Fibroblast of skin of back (primary cell): ENCODE results near the gene FBLN2.
A peak's percentile ranks its signal among the peaks of the same experiment; 100 is the strongest.

Source experiments
- DNase-seq: peaks from one replicate; pipeline ENCODE4 v3.0.0-alpha.2; 2013

FBLN2 gene

DNA sequence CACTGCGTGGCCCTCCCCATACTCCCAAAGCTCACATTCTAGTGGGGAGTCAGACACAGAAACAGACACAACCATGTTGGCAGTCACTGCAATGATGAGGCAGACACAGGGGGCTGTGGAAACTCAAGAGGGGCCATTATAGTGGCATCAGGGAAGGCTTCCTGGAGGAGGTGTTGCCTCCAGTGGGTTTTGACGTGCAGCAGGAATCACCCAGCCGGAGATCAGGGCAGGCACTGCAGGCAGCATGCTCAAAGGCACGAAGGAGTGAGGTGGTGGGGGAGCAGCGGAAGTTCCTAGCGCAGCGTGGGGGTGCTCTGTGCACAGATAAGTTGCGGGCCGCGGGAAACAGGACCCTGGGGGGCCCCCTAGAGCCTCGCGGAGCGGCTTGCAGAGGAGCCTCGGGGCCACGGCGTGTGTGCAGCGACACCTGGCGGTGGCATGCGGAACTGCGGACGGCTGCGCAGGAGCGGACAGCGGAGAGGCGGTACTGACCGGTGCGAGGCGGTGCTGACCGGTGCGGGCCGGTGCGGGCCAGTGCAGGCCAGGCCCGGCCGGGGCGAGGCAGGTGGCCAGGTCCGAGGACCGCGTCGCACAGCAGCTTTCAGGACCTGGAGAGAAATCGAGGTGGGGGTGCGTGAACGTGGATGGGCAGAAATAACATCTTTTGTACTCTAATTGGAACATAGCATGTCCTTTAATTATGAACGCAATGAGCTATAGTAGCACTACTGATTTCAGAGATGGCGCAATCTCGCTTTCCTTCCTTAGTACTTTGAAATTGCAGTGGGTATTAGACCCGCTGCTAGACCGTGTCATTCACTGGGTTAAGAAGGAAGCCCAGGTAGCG lies 101.5 kb downstream of the FBLN2 start:
- peak; percentile 65 for DNase-seq

DNA sequence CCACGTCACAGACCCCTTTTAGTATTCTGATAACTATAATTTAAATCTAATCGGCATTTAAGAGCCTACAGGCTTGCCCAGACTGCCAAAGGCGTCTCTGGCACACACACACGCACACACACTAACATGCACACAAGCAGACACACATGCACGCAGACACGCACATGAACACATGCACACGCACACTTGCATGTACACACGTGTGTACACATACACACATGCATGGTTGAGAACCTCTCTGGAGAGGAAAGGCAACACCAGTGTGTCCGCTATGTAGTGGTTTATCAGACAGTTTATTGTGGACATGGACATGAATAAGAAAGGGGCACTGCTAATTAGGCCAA lies 102.1 kb downstream of the FBLN2 start:
- DNase-seq, result no peak

DNA sequence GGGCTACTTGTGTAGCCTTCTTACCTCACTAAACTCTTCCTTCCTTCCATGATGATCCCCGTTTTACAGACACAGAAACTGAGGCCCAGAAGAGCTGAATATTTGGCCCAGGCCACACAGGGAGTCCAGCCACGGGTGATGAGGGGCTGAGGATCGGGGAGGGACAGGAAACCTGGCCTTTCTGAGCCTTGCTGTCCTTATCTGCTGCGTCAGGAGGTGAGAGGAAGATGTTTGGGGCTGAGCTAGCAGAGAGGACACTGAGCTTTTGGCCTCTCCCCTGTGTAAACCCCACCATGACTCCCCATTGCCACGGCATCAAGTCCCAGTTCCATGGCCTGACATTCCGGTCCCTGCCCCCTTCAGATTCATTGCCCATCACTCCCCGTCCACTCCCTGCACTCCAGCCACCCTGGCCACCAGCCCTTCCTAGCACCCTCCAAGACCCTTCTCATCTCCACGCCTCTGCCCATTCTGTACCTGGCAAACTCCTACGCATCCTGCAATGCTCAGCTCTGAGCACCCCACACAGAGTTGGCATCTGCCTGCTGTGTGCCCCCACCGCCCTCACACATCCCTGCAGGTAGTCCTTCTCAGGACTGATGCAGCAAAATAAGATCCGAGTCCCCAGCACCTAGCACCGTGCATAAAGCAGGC lies 103.0 kb downstream of the FBLN2 start:
- DNase-seq, result no peak

DNA sequence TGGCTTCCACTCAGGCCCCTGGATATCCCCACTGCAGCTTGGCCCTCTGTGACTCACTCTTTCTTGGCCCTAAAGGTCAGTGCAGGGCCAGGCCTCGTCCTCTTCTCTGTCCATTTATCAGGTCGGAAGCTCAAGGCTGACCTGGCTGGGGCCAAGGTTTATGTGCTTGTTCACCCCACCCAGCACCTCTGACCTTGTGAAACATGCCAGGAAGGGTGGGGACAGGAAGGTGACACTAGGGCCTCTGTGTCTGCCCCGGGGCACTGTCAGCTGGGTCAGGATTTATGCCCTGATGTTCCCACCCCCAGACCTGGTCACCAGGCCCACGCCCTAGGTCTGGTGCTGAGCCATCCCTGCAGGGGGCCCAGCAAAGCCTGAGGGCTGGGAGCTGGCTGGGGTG lies 103.8 kb downstream of the FBLN2 start:
- DNase-seq, result no peak

DNA sequence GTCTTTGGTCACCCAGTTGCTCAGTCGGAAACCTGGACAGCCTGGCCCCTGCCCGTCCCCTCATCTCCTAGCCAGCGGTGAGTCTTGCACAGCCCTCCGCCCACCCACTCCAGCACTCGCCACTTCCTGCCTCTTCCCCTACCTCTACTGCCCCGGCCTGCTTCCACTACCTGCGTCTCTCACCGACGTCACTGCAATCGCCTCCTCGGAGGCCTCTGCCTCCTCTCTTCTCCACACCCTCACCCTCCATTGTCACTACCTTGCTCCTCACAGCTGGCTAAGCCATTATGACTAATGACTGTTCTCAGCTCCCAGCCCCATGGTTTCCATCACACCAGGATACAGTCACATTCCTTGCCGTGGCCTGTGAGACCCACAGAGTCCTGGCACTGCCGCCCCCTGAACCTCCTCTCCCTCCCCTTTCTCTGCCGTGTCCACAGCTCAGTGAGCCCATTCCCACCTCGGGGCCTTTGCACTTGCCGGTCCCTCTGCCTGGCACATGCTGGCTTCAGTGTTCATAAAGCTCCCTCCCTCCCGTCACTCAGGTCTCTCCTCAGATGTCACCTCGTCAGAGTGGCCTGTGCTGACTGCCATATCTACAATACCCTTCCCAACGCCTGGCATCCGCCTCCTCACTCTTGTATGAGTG lies 104.8 kb downstream of the FBLN2 start:
- DNase-seq, result no peak

DNA sequence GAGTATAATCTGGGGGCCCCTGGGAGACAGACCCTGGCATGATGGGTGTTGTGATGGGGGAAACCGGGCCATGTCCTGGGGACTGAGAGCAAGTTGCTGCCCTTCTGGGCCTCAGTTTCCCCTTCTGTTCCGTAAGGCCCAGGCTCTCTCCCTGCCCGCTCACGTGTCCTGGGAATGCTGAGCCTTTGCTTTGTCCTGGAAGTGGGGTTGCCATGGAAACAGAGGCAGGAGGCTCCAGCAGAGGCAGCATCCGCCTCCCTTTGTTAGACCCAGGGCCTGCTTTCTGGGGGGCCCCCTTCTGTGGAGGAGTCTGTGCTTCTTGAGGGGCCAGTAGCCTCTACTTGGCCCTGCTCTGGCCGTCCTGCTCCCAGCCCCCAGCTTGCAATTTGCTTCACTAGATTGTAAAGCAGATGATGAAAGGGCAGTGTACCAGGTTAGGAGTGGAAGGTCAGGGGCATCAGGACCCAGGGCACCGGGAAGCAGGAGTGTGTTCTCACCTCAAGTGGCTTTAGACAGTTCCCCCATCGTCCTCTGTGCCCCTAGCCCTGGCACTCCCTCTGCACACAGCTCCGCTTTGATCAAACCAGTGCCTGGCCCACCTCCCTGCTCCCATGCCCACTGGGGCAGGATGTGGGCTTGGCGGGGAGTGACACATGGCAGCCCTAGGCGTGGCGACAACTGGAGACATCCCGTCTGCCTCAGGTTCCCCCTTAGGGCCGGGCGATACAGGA lies 105.6 kb downstream of the FBLN2 start:
- DNase-seq, result no peak

DNA sequence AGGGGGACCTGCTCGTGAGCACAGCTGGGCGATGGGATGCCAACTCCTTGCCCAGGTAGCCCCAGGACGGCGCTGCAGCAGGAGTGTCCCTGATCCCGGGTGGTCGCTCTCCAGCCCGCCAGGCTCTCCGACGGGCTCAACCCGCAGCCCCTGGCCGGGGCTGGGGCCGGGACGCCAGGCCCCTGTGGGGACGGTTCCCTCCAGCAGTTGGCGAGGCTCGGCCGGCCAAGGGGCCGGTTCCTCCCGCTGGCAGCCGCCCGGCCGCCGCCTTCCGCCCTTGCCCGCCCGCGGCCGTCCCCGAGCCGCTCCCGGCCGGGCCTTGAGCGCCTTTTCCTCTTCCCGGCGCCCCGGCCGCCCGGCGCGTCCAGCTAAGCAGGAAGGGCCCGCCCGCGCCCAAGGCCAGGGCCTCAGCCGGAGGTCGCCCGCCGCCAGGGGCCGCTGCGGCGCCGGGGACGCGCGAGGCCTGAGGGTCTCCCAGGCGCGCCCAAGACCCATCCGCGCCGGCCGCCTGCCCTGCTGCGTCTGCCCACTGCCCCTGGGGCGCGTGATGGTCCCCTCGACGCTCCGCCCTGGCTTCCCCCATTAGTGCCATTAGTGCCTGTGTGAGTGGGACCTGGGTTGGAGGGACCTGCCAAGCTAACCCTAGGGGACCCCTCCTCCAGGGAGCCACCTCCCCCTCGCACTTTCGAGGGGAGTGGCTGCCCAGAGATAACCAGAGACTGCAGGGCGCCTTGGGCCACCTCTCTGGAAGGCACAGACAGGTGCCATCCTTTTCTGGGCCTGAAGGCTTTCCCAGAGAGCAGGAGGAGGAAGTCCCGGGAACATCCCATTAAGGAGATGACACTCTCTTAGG lies 106.4 kb downstream of the FBLN2 start:
- peak; percentile 49 for DNase-seq

DNA sequence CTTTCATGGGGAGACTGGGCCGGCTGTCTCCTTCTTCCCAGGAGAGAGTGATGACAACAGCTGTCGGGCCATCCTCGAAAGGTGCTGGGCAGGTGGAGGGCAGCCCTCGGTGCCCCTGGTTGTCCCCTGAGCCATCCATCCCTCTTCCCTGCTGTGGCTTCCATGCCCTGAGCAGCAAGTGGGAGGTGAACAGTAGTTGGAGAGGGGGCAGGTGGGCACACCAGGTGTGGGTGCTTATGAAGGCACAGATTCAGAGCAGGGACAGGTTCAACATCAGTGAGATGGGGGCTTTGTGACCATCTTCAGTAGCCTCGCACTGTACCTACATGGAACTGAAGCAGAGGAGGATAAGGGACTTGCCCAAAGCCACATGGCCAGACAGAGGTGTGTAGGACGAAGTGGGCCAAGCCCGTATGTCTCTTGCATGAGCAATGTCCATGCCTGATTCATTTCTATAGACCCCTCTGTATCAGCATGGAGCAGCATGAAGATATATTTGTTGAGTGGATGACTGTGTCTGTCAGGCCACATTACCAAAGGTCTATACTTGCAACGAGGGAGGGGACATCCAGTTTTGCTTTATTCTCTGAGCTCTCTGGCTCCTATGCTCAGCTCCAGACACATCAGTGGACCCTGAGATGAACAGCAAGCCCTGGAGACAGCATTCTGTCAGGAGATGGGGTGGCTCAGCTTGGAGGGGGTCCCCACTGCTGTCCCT lies 107.8 kb downstream of the FBLN2 start:
- no peak for DNase-seq

DNA sequence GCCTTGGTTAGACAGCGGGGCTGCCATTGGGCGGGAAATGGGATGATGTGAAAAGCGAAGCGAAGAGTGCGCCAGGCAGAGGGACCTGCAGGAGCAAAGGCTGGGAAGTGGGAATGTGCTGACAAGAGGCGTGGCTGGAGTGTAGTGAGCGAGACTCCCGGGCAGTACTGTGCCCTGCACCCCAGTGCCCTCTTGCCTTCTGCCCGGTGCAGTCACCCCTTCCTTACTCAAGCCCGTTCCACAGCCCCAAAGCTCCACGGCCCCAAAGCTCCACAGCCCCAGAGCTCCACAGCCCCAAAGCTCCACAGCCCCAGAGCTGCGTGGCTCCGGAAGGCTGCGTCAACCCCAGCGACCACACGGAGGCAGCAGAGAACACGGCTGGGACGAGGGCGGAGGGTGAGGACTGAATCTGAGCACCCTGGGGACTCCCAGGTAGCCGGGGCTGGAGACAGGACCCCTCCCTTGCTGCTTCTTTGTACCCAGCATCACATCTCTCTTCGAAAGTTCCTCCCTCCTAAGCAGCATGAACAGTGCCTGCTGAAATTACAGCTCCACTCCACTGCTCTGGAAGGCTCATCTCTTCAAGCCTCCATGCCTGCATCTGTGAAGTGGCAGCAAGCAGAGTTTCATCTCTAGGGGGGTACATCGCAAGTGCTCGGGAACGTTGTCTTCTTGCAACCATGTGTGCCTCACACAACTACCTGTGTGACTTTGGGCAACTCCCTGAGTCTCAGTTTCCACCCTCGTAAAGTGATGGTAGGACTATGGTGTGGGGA lies 108.9 kb downstream of the FBLN2 start:
- peak; percentile 30 for DNase-seq

DNA sequence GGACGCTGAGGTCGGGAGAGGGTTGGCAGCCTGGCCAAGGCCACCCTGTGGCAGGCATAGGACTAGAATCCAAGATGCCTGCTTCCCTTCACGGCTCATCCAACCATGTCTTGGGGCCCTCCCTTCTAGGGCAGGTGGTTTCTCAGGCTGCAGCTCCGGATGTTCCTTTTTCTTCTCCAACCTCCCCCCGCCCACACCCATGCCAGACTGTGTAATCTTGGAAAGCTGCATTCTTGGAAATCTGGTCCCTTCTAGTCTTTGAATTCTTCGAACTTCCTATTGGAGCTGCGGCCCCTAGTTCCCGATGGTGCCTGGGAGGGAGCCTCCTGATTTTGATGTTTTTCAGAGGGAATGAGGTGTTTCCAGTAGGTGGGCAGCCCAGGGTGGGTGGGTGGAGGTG lies 109.8 kb downstream of the FBLN2 start:
- DNase-seq, result no peak

DNA sequence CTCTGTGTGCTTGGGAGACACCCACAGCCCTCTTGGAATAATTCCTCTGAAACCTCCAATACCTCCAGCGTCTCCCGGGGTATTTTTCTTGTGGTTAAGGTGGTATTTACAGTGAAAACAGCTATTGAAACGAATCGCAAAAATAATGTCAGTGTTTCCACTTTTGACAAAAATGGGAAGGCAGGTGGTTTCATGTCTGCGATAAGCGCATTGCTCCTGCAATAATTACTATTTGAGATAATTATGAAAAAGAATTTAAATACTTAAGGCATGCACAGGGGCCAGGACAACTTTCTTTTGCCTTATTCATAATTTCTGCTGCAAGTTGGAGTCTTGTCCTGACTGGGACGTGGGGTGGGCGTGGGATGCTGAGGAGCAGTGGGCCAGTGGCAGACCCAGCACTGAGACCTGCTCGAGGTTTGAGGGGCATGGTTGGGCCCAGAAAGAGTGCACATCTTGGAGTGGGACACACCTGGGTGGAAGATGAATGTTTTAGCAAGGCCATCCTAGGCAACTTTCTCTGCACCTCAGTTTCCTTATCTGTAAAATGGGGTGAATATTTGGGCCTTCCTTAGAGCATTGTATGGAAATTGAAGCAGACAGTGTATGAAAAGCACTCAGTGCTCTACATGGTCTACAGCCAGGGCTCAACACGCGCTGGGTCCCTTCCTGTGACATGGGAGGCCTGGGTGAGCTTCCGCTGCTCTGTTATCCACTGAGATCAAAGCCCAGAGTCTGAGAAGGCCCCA lies 110.5 kb downstream of the FBLN2 start:
- DNase-seq, result no peak

DNA sequence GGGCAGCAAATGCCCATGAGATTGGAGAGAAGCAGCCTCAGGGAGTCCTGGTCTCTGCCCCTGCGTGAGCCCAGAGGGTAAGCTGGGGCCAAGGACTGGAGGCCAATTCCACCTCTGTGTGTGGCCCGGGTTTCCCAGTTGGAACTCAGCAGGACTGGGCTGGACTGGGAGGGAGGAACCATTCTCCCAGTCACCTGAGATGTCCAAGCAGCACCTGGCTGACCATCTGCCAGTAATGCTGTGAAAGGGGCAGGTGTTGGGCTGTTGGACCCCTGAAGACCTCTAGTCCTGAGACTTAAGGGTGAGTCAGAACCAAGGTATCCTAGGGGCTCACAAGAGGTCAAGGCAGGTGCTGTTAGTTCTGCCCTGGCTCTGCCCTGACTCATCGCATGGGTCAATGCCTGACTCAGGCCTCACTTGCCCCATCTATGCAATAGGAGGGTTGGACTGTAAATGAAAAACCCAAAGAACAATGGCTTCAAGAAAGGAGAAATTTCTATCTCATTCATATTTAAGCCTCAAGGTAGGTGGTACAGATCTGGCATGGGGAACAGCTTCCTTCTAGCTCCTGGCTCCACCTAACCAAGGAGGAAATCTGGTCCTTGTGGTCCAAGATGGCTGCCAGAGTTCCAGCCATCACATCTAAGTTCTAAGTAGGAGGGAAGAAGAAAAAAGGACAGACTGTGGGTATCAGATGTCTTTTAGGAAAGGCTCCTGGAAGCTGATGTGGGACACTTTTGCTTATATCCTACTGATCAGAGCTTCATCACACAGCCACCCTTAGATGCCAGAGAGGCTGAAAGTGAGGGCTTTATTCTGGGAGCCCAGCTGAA lies 111.3 kb downstream of the FBLN2 start:
- DNase-seq, result no peak

DNA sequence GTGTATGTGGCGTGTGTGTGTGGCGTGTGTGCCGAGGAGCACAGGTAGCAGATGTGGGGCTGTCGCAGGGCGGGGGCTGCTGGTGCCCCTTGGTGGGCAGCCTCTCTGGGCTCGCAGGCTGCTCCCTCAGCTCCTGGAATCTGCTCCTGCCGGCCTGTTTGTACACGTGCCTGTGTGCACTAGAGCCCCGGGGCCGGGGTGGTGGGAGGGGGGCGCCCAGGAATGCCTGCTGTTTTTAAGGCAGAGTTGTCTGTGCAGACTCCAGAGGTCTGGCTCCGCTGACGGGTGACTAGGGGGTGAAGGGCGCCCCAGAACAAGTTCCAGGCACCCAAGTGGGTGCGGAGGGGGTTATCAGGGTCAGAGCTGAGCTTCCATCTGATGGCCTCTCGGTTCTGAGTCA lies 112.2 kb downstream of the FBLN2 start:
- DNase-seq, result no peak

DNA sequence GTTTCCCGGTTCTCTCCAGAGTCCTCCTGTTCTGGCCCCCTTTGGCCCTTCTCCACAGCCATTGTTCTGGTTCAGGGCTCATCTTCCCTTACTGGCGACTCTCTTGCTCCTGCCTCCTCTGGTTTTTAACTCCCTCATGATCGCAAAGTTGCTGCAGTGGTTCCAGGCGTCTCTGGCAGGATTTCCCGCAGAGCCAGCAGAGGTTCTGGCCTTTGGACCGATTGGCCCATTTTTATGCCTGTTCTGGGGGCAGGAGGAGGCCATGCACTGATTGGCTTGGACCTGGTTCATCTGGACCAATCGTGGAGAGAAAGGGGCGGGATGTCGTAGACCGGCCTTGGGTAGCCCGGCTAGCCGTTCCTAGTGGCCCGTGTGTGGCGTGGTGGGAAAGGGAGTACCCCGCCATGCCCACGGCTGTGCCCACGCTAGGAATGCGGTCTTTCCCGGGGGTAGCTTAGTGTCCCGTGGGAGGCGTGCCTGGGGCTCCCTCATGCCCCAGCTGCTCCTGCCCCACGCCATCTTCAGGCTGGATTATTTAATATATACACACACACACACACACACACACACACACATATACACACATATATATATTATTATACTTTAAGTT lies 113.4 kb downstream of the FBLN2 start:
- DNase-seq, result no peak

DNA sequence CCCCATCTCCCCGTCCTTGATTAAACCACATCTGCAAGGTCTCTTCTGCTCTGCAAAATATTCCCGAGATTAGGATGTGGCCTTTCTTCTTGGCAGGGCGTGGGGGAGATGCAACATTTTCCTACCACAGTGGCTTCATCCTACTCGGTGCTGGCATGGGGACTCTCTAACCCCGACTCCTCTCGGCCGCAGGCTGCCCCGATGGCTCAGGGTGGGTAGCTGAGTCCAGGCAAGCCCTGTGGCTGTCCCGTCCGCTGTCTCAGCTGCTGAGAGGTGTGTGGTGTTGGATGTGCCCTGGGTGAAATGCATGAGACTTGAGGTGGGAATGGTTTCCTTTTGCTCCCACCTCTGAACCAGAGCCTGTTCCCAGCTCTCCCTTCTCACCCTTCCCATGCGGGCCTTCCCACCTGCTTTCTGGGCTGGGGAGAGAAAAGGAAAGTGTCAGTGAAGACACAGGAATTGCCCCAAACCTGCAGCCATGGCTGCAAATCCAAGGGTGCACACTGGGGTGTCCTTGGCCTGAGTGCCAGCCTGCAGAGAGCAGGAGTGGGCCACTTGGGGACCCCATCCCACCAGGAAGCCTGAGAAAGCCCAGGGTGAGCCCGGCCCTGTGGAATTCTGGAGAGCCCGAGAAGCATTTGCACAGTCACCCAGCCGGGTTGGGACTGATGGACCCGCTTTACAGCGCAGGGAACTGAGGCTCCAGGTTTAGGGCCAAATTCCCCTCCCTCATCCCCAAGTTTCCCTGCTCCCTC lies 115.0 kb downstream of the FBLN2 start:
- no peak for DNase-seq

DNA sequence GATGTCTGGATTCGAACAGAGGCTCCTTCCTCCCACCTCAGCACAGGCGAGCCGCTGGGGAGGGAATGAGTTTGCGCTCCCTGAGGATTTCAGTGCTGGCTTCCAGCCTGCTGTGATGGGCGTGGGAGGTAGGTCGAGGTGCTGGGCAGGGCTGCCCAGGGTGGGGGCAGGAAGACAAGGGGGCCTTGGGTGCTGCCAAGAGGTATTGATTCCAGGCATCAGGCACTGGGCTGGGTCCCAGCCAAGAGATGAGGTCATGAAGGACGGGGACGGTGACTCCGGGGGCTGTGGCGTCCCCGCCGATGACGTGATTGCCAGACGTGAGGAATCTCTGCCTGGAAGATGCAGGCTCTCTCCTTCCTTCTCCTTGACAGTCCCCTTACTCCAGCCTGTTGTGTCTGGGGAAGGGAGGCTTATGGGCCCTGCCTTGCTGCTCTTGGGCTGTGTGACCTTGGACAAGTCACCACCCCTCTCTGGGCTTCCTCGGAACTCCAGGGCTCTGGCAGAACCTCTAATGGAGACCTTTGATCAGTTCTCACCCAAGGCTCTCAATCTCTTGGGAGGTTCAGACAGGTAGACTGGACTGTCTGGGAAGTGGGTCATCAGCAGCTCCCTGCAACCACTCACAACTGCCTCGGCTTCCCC lies 116.8 kb downstream of the FBLN2 start:
- no peak for DNase-seq

DNA sequence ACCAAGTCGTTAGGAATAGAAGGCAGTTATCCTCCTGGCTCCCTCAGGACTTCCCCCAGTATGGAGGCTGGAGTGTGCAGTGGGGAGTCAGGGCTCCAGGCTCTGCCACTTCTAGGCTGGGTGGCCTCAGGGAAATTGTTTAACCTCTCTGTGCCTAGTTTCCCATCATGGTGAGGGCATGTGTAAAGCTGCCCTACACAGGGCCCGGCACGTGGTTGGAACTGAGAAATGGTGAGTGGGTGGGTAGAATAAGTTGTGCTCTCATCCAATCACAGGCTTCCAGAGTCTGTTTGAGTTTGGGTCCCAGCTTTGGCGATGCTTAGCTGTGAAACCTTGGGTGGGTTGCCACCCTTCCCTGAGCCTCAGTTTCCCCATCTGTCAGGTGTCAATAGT lies 117.3 kb downstream of the FBLN2 start:
- DNase-seq, result no peak
